Activated naive CD4-positive, alpha-beta T cell treated with anti-CD3 and anti-CD28 coated beads, Interleukin-2, amount 10 ng/mL, durations not matched to agents 7 days and 5 days (primary cell): Measurements from ENCODE around the gene MITF.

Source experiments
- CTCF ChIA-PET: fragments of 350-600 bp; sonication (Branson Sonifier 250); formaldehyde crosslinking; loops from one replicate; lab custom pipeline; 2021; ENCODE audit warnings: antibody characterized with exemption; lab: Charles Lee
- DNase-seq: peaks from one replicate; pipeline ENCODE4 v3.0.0-alpha.2; 2020
- H3K27ac Mint-ChIP-seq: one replicate; pipeline ENCODE4 v1.8.0; 2021; ENCODE audit warnings: mild to moderate bottlenecking, moderate library complexity, mixed read lengths
- H3K27me3 Mint-ChIP-seq: one replicate; pipeline ENCODE4 v1.8.0; 2021; ENCODE audit warnings: mild to moderate bottlenecking, mixed read lengths
- H3K36me3 Mint-ChIP-seq: one replicate; pipeline ENCODE4 v1.8.0; 2021; ENCODE audit warnings: mixed read lengths
- H3K4me1 Mint-ChIP-seq: one replicate; pipeline ENCODE4 v1.8.0; 2021; ENCODE audit warnings: mixed read lengths
- H3K4me3 Mint-ChIP-seq: one replicate; pipeline ENCODE4 v1.8.0; 2021; ENCODE audit warnings: mild to moderate bottlenecking, moderate library complexity, mixed read lengths
- H3K9me3 Mint-ChIP-seq: one replicate; pipeline ENCODE4 v1.8.0; 2021; ENCODE audit warnings: mixed read lengths

Gene MITF

GRCh38 chr3:69866988-69867720 lies 127.9 kb downstream of the MITF start:
- Mint-ChIP-seq H3K9me3 (no peaks in the 10 kb centered on the region), H3K4me1 (no peaks in the 10 kb centered on the region), H3K27me3 (no peaks in the 10 kb centered on the region), H3K4me3 (no peak overlapping the region), H3K36me3 (no peaks in the 10 kb centered on the region), H3K27ac (no peak overlapping the region)
- CTCF ChIA-PET = no interaction called here
- DNase-seq = no peak

- H3K9me3 Mint-ChIP-seq = no peaks in the 10 kb centered on the region
- no peaks in the 10 kb centered on the region for H3K27me3 Mint-ChIP-seq
- CTCF ChIA-PET = no interaction called here
- no peak overlapping the region for H3K4me3 Mint-ChIP-seq
- H3K27ac Mint-ChIP-seq = no peak overlapping the region
- no peaks in the 10 kb centered on the region for H3K4me1 Mint-ChIP-seq
- DNase-seq = no peak
- H3K36me3 Mint-ChIP-seq = no peaks in the 10 kb centered on the region
These were observed 128.8 kb downstream of the MITF start for GRCh38 chr3:69867941-69868505.

GRCh38 chr3:69868841-69869420 lies 129.7 kb downstream of the MITF start:
- Mint-ChIP-seq H3K27ac (no peak overlapping the region), H3K9me3 (no peaks in the 10 kb centered on the region), H3K4me1 (no peaks in the 10 kb centered on the region), H3K27me3 (no peaks in the 10 kb centered on the region), H3K36me3 (no peaks in the 10 kb centered on the region), H3K4me3 (no peak overlapping the region)
- DNase-seq = no peak
- CTCF ChIA-PET = no interaction called here

GRCh38 chr3:69869643-69870042 lies 130.4 kb downstream of the MITF start:
- H3K27me3 Mint-ChIP-seq = no peaks in the 10 kb centered on the region
- DNase-seq = no peak
- no peak overlapping the region for H3K4me3 Mint-ChIP-seq
- H3K9me3 Mint-ChIP-seq = no peaks in the 10 kb centered on the region
- no peaks in the 10 kb centered on the region for H3K4me1 Mint-ChIP-seq
- H3K36me3 Mint-ChIP-seq = no peaks in the 10 kb centered on the region
- CTCF ChIA-PET = no interaction called here
- H3K27ac Mint-ChIP-seq = no peak overlapping the region

- H3K4me3 Mint-ChIP-seq = no peak overlapping the region
- CTCF ChIA-PET = no interaction called here
- no peaks in the 10 kb centered on the region for H3K27me3 Mint-ChIP-seq
- DNase-seq = no peak
- no peaks in the 10 kb centered on the region for H3K9me3 Mint-ChIP-seq
- no peaks in the 10 kb centered on the region for H3K36me3 Mint-ChIP-seq
- no peaks in the 10 kb centered on the region for H3K4me1 Mint-ChIP-seq
- no peak overlapping the region for H3K27ac Mint-ChIP-seq
These were observed 132.0 kb downstream of the MITF start for GRCh38 chr3:69871251-69871650.

GRCh38 chr3:69871868-69872267 lies 132.6 kb downstream of the MITF start:
- H3K4me1 Mint-ChIP-seq = no peaks in the 10 kb centered on the region
- H3K36me3 Mint-ChIP-seq = no peaks in the 10 kb centered on the region
- CTCF ChIA-PET = no interaction called here
- no peaks in the 10 kb centered on the region for H3K27me3 Mint-ChIP-seq
- no peak for DNase-seq
- H3K4me3 Mint-ChIP-seq = no peak overlapping the region
- no peak overlapping the region for H3K27ac Mint-ChIP-seq
- H3K9me3 Mint-ChIP-seq = no peaks in the 10 kb centered on the region

- H3K27me3 Mint-ChIP-seq = no peaks in the 10 kb centered on the region
- H3K4me3 Mint-ChIP-seq = no peak overlapping the region
- no peaks in the 10 kb centered on the region for H3K4me1 Mint-ChIP-seq
- CTCF ChIA-PET = no interaction called here
- no peaks in the 10 kb centered on the region for H3K9me3 Mint-ChIP-seq
- no peak overlapping the region for H3K27ac Mint-ChIP-seq
- DNase-seq = no peak
- H3K36me3 Mint-ChIP-seq = no peaks in the 10 kb centered on the region
These were observed 133.6 kb downstream of the MITF start for GRCh38 chr3:69872783-69873378.

GRCh38 chr3:69876073-69876472 lies 136.8 kb downstream of the MITF start:
- H3K27me3 Mint-ChIP-seq = no peaks in the 10 kb centered on the region
- no peaks in the 10 kb centered on the region for H3K36me3 Mint-ChIP-seq
- H3K4me3 Mint-ChIP-seq = no peak overlapping the region
- CTCF ChIA-PET = no interaction called here
- H3K27ac Mint-ChIP-seq = no peak overlapping the region
- no peaks in the 10 kb centered on the region for H3K4me1 Mint-ChIP-seq
- DNase-seq = no peak
- H3K9me3 Mint-ChIP-seq = no peaks in the 10 kb centered on the region

- Mint-ChIP-seq H3K9me3 (no peaks in the 10 kb centered on the region), H3K4me3 (no peak overlapping the region), H3K4me1 (no peaks in the 10 kb centered on the region), H3K27ac (no peak overlapping the region), H3K27me3 (no peaks in the 10 kb centered on the region), H3K36me3 (no peaks in the 10 kb centered on the region)
- CTCF ChIA-PET = no interaction called here
- no peak for DNase-seq
These were observed 139.0 kb downstream of the MITF start for GRCh38 chr3:69878254-69878653.

- Mint-ChIP-seq H3K27ac (no peak overlapping the region), H3K36me3 (no peaks in the 10 kb centered on the region), H3K27me3 (no peaks in the 10 kb centered on the region), H3K9me3 (no peaks in the 10 kb centered on the region), H3K4me1 (no peaks in the 10 kb centered on the region), H3K4me3 (no peak overlapping the region)
- CTCF ChIA-PET = no interaction called here
- DNase-seq = no peak
These were observed 139.8 kb downstream of the MITF start for GRCh38 chr3:69879051-69879450.

GRCh38 chr3:69880069-69880640 lies 140.9 kb downstream of the MITF start:
- no peak for DNase-seq
- H3K4me3 Mint-ChIP-seq = no peak overlapping the region
- no peaks in the 10 kb centered on the region for H3K27me3 Mint-ChIP-seq
- H3K27ac Mint-ChIP-seq = no peak overlapping the region
- H3K9me3 Mint-ChIP-seq = no peaks in the 10 kb centered on the region
- CTCF ChIA-PET = no interaction called here
- H3K4me1 Mint-ChIP-seq = no peaks in the 10 kb centered on the region
- no peaks in the 10 kb centered on the region for H3K36me3 Mint-ChIP-seq

GRCh38 chr3:69881051-69881450 lies 141.8 kb downstream of the MITF start:
- no peaks in the 10 kb centered on the region for H3K4me1 Mint-ChIP-seq
- no peaks in the 10 kb centered on the region for H3K9me3 Mint-ChIP-seq
- H3K27me3 Mint-ChIP-seq = no peaks in the 10 kb centered on the region
- no peaks in the 10 kb centered on the region for H3K36me3 Mint-ChIP-seq
- H3K27ac Mint-ChIP-seq = no peak overlapping the region
- no peak overlapping the region for H3K4me3 Mint-ChIP-seq
- DNase-seq = no peak
- CTCF ChIA-PET = no interaction called here

- Mint-ChIP-seq H3K27me3 (no peaks in the 10 kb centered on the region), H3K27ac (no peak overlapping the region)
These were observed 142.6 kb downstream of the MITF start for GRCh38 chr3:69881756-69882428.

GRCh38 chr3:69882560-69882959 lies 143.3 kb downstream of the MITF start:
- Mint-ChIP-seq H3K4me1 (no peaks in the 10 kb centered on the region), H3K4me3 (no peak overlapping the region), H3K27me3 (no peaks in the 10 kb centered on the region), H3K36me3 (no peaks in the 10 kb centered on the region), H3K27ac (no peak overlapping the region), H3K9me3 (no peaks in the 10 kb centered on the region)
- DNase-seq = no peak
- CTCF ChIA-PET = no interaction called here

More at GRCh38 chr3:69881756-69882428, 142.6 kb downstream of the MITF start:
- DNase-seq = no peak
- no peaks in the 10 kb centered on the region for H3K36me3 Mint-ChIP-seq
- no peaks in the 10 kb centered on the region for H3K4me1 Mint-ChIP-seq
- no peak overlapping the region for H3K4me3 Mint-ChIP-seq
- no peaks in the 10 kb centered on the region for H3K9me3 Mint-ChIP-seq
- CTCF ChIA-PET = no interaction called here
